Endothelial cell (in vitro differentiated cells): ENCODE results near the gene KRT2. TPM values are rescaled to one million over a fixed set of nuclear protein-coding genes. Genes with fewer than 3 reads are reported as not detected.

Source experiments
- DNase-seq: peaks from one replicate; pipeline ENCODE4 v3.0.0; 2021; ENCODE audit warnings: low spot score
- H3K27ac Mint-ChIP-seq: one replicate; pipeline ENCODE4 v1.8.0; 2021; ENCODE audit warnings: mixed read lengths, inconsistent platforms; ENCODE audit not compliant: unreplicated experiment
- H3K27me3 Mint-ChIP-seq: one replicate; pipeline ENCODE4 v1.8.0; 2021; ENCODE audit warnings: mild to moderate bottlenecking, moderate library complexity, mixed read lengths, inconsistent platforms; ENCODE audit not compliant: unreplicated experiment
- H3K36me3 Mint-ChIP-seq: one replicate; pipeline ENCODE4 v1.8.0; 2021; ENCODE audit warnings: mild to moderate bottlenecking, low read depth, mixed read lengths, inconsistent platforms; ENCODE audit not compliant: unreplicated experiment
- H3K4me1 Mint-ChIP-seq: one replicate; pipeline ENCODE4 v1.8.0; 2021; ENCODE audit warnings: mild to moderate bottlenecking, mixed read lengths, inconsistent platforms; ENCODE audit not compliant: unreplicated experiment
- H3K4me3 Mint-ChIP-seq: one replicate; pipeline ENCODE4 v1.8.0; 2021; ENCODE audit warnings: mild to moderate bottlenecking, mixed read lengths, inconsistent platforms; ENCODE audit not compliant: unreplicated experiment
- H3K9me3 Mint-ChIP-seq: one replicate; pipeline ENCODE4 v1.8.0; 2021; ENCODE audit warnings: mixed read lengths, inconsistent platforms; ENCODE audit not compliant: unreplicated experiment
- CTCF ChIP-seq: fragments of 200-600 bp; sonication (generic); IDR thresholded peaks from one replicate; pipeline ENCODE4 v1.5.0; 2021; ENCODE audit warnings: antibody characterized with exemption; ENCODE audit not compliant: unreplicated experiment
- total RNA-seq: library from RNA; stranded (reverse); fragmentation: NEBNext Ultra II Directional; extraction: Animal tissue kit (Norgen Biotek cat#: 25700); gene quantifications from one replicate; pipeline ENCODE4 v1.2.1, GENCODE V29; 2021; ENCODE audit not compliant: unreplicated experiment

KRT2 gene
- total RNA-seq, 1 donor from 2014 or later, result not detected

DNA sequence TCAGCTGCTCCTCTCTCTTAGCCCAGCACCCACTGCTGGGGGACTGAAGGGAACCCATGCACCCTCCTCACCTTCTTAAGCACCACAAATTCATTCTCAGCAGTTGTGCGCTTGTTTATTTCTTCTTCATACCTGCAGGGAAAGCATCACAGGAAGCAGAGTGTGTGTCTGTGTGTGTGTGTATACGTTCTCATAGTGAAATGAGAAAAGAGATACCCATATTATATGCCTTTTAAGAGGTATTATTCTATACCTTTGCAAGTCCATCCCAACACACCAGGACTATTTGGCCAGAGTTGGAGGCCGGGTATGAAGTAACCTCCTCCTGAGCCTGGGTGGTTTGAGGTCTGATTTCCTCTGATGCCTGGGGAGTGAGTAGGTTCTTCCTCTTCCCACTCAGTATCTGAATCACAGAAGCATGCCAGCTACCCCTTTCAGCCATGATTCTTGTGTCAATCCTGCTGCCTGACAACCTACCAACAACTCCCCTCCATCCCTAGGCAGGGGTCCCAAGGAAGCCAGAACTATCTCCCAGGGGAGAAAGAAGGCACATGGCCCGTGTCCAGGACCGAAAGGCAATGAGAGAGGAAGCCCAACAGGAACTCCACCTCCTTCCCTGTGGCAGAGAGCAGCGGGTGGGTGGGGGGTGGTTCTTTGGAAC is 36.7 kb downstream of the KRT2 start:
- Mint-ChIP-seq H3K4me1 (peaks cover 13% of the 10 kb centered on the region), H3K4me3 (no peak overlapping the region), H3K9me3 (no peaks in the 10 kb centered on the region), H3K27me3 (peaks cover 9% of the 10 kb centered on the region), H3K36me3 (no peaks in the 10 kb centered on the region), H3K27ac (no peak overlapping the region)
- no peak for TF ChIP-seq CTCF
- no peak for DNase-seq

- no peak for TF ChIP-seq CTCF
- no peak for DNase-seq
- no peaks in the 10 kb centered on the region for H3K36me3 Mint-ChIP-seq
- peaks cover 9% of the 10 kb centered on the region for H3K27me3 Mint-ChIP-seq
- H3K9me3 Mint-ChIP-seq, result no peaks in the 10 kb centered on the region
- H3K27ac Mint-ChIP-seq, result no peak overlapping the region
- H3K4me3 Mint-ChIP-seq, result no peak overlapping the region
- H3K4me1 Mint-ChIP-seq, result peaks cover 13% of the 10 kb centered on the region
Measured at GRCh38 chr12:52614381-52615207, 37.4 kb downstream of the KRT2 start.

DNA sequence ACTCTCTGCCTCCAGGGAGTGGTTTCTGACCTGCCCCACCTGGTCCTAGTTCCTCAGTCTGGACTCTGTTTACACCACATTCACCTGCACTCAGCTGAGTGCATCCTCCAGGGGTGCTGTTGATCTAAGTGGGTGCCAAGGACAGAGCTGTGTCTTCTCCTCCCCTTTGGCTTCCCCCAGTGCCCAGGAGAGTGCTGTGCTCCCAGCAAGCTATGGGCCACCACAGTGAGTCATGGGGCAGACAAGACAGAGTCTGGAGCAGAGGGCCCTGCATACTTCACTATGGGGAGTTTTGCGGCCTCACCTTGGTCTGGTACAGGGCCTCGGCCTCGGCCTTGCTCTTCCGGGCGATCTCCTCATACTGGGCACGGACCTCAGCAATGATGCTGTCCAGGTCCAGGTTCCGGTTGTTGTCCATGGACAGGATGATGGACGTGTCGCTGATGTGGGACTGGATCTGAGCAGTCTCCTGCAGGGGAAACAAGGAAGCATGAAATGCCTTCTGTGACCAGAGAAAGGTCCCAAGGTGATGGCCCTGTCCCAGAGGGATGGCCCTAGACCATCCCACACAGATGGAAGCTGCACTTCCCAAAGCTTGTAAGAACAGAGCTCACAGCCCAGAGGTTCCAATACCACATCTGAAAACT is 38.5 kb downstream of the KRT2 start:
- Mint-ChIP-seq H3K27me3 (peaks cover 5% of the 10 kb centered on the region), H3K4me1 (peaks cover 13% of the 10 kb centered on the region), H3K36me3 (no peaks in the 10 kb centered on the region), H3K4me3 (no peak overlapping the region), H3K27ac (no peak overlapping the region), H3K9me3 (no peaks in the 10 kb centered on the region)
- DNase-seq, result no peak
- TF ChIP-seq CTCF, result no peak

DNA sequence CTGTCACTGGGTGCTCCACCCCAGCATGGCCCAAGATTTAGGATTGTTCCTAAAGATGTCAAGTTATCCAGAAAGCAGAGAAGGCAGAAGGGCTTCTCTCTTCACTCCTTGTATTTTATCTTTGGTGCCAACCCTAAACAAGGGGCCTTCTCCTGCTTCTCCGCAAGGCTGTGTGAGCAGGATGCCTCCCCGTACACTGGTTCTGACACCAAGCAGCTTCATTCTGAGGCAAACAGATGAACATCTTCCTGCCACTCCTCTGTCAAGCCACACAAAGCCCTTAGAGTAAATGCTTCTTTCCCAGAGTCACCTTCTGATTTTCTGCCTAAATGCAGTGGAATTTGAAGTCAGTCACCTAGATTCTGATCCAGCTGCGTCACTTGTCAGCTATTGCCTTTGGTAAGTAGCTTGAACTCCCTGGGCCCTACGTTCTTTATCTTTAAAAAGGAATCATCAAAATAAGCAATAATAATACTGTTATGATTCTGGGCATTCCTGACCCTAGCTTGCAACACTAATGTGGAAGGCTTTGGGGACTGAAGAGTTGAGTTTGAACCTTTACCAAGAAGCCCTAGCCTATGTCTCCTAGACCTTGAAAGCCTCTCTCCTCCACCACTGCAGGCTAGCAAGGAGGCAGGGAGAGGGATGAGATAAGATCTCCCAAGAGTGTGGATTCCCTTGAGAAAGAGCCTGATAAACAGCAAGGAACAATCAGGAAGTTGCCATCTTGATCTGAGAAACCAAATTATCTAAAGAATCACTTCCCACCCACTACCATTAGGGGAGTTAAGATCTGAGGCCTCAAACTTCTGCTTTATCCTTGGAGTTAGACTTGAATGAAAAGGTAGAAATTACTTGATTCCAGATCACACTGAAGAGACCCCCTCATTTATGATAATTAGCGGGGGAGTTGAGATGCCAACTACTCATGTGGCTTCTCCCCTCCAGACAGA is 39.3 kb downstream of the KRT2 start:
- H3K36me3 Mint-ChIP-seq, result no peaks in the 10 kb centered on the region
- no peak for DNase-seq
- H3K9me3 Mint-ChIP-seq, result no peaks in the 10 kb centered on the region
- no peak for TF ChIP-seq CTCF
- H3K27me3 Mint-ChIP-seq, result peaks cover 5% of the 10 kb centered on the region
- H3K27ac Mint-ChIP-seq, result no peak overlapping the region
- H3K4me3 Mint-ChIP-seq, result no peak overlapping the region
- H3K4me1 Mint-ChIP-seq, result peaks cover 13% of the 10 kb centered on the region
